Measurements from ENCODE around the gene EFHC1. TPM values are rescaled to one million over a fixed set of nuclear protein-coding genes. Genes with fewer than 3 reads are reported as not detected.

The EFHC1 gene
- total RNA-seq, 1 donor from 2014 or later, result 43.7 TPM

- no peak for TF ChIP-seq CTCF (conservative IDR thresholded peaks at IDR 0.05)
- H3K36me3 Mint-ChIP-seq (ENCODE audit: low read depth), result no peaks in the 10 kb centered on the region
- peaks cover 61% of the 10 kb centered on the region for H3K4me1 Mint-ChIP-seq
- peak overlapping the region; percentile 92 for H3K27ac Mint-ChIP-seq (ENCODE audit: unreplicated experiment)
- DNase-seq (ENCODE audit: low read depth, low spot score), result no peak
- no peaks in the 10 kb centered on the region for H3K9me3 Mint-ChIP-seq
- H3K4me3 Mint-ChIP-seq, result peak overlapping the region; percentile 79
- H3K27me3 Mint-ChIP-seq (ENCODE audit: low read depth), result no peaks in the 10 kb centered on the region
These were observed 132.1 kb downstream of the EFHC1 start for GRCh38 chr6:52552278-52552643.

- H3K36me3 Mint-ChIP-seq (ENCODE audit: low read depth), result no peaks in the 10 kb centered on the region
- peak overlapping the region; percentile 54 for H3K27ac Mint-ChIP-seq (ENCODE audit: unreplicated experiment)
- H3K4me1 Mint-ChIP-seq, result peaks cover 56% of the 10 kb centered on the region
- H3K9me3 Mint-ChIP-seq, result no peaks in the 10 kb centered on the region
- no peak for DNase-seq (ENCODE audit: low read depth, low spot score)
- TF ChIP-seq CTCF (conservative IDR thresholded peaks at IDR 0.05), result no peak
- no peaks in the 10 kb centered on the region for H3K27me3 Mint-ChIP-seq (ENCODE audit: low read depth)
- H3K4me3 Mint-ChIP-seq, result no peak overlapping the region
These were observed 133.0 kb downstream of the EFHC1 start for GRCh38 chr6:52553158-52553557.

DNA sequence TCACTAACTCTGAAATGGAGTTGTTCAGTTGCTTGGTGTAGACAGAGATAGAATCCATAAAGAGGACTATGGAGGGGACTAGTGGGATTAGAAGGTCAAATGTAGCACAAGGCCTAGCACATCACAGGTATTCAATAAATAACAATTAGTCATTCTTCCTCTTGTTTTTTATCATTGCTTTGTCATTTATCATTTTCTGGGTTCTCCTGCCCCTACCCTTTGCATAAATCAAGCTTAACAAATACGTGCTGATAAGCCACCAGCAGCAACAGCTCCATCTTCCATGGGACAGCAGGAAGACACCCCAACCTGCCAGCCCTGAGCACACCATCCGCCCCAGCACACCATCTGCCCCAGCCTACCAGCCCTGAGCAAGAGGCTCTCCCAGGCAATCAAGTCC is 133.6 kb downstream of the EFHC1 start:
- no peak for TF ChIP-seq CTCF (conservative IDR thresholded peaks at IDR 0.05)
- Mint-ChIP-seq H3K4me1 (peaks cover 52% of the 10 kb centered on the region), H3K4me3 (no peak overlapping the region), H3K9me3 (no peaks in the 10 kb centered on the region), H3K27ac (ENCODE audit: unreplicated experiment) (no peak overlapping the region), H3K27me3 (ENCODE audit: low read depth) (no peaks in the 10 kb centered on the region), H3K36me3 (ENCODE audit: low read depth) (no peaks in the 10 kb centered on the region)
- DNase-seq (ENCODE audit: low read depth, low spot score), result no peak

DNA sequence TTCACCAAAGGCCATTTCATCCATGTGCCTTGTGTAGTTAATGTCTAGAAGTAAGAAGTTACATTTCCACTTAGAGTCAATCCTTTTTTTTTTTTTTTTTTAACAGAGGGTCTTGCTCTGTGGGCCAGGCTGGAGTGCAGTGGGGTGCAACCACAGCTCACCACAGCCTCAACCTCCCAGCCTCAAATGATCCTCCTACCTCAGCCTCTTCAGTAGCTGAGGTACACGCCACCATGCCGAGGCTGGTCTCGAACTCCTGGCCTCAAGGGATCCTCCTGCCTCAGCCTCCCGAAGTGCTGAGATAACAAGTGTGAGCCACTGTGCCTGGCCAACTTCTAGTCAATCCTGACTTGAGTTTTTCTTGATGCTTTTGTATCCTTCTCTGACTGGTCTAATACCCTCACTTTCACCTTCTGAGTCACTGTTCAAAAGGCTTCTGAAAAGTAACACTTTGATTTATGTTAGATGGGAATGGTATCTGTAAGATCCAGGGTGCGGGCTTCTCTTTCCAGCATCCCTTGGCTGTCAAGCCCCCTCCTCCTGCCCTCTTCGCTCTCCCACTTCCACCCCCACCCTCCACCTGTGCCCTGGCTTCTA is 134.6 kb downstream of the EFHC1 start:
- no peaks in the 10 kb centered on the region for H3K36me3 Mint-ChIP-seq (ENCODE audit: low read depth)
- TF ChIP-seq CTCF (conservative IDR thresholded peaks at IDR 0.05), result no peak

DNA sequence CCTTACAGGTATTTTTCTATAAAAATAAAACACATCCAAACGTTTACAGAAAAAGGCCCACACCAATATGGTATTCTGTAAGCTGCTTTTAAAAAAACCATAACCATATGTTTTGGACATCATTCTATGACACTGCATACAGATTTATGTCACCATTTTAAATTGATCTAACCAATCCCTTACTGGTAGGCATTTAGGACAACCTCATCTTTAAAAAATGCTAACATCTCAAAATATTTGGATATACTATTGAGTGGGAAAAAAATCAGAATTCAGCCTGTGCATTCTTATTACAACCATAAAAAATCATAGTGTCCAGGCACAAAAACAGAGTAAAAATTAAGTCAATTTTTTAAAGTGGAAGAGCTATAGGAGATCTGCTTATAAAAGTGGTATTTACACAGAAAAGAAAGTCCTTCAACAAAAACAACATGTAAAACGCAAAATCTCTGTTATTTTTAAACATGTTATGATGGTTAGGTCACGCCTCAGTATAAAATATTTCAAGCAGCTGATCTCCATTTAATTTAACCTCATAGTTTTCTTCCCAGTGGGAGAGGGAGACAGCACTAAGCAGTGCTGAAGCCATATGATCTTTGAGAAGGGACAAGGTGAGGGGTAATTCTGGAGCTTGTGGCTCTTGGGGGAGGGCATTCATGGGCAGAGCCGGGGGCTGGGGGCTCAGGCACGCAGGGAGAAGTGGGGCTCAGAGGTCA is 135.5 kb downstream of the EFHC1 start:
- Mint-ChIP-seq H3K4me3 (no peak overlapping the region), H3K27me3 (ENCODE audit: low read depth) (no peaks in the 10 kb centered on the region), H3K36me3 (ENCODE audit: low read depth) (no peaks in the 10 kb centered on the region), H3K27ac (ENCODE audit: unreplicated experiment) (no peak overlapping the region), H3K9me3 (no peaks in the 10 kb centered on the region), H3K4me1 (peaks cover 39% of the 10 kb centered on the region)
- DNase-seq (ENCODE audit: low read depth, low spot score), result no peak
- no peak for TF ChIP-seq CTCF (conservative IDR thresholded peaks at IDR 0.05)

More for the DNA sequence above, 134.6 kb downstream of the EFHC1 start:
- Mint-ChIP-seq H3K27me3 (ENCODE audit: low read depth) (no peaks in the 10 kb centered on the region), H3K4me1 (peaks cover 46% of the 10 kb centered on the region), H3K4me3 (no peak overlapping the region), H3K27ac (ENCODE audit: unreplicated experiment) (no peak overlapping the region), H3K9me3 (no peaks in the 10 kb centered on the region)
- no peak for DNase-seq (ENCODE audit: low read depth, low spot score)
